K562 (cell line): ENCODE results near the gene HSF2BP. TPM values are rescaled to one million over a fixed set of nuclear protein-coding genes. Genes with fewer than 3 reads are reported as not detected.

Source experiments
- ARID1B ChIP-seq: fragments of 450-650 bp; IDR thresholded peaks from 2 replicates; pipeline ENCODE4 v1.6.1; 2016; ENCODE audit warnings: antibody characterized with exemption, mild to moderate bottlenecking, inconsistent platforms
- BRCA1 ChIP-seq, 2 experiments: fragments of 450-650 bp in 1 of 2; sonication (generic) in 1 of 2; formaldehyde crosslinking in 1 of 2; IDR thresholded peaks; 2 replicates each; pipeline versions ENCODE4 v1.5.0 to v1.6.1; 2017 to 2020; ENCODE audit warnings: mild to moderate bottlenecking in 1 of 2, missing genetic modification reagents in 1 of 2
- CHAMP1 ChIP-seq: fragments of 450-650 bp; IDR thresholded peaks from 2 replicates; pipeline ENCODE4 v1.6.1; 2016; ENCODE audit warnings: mild to moderate bottlenecking
- COPS2 ChIP-seq: fragments of 450-650 bp; conservative IDR thresholded peaks from 2 replicates; pipeline ENCODE4 v1.6.1; 2016; ENCODE audit warnings: mild to moderate bottlenecking, moderate library complexity
- ESRRB ChIP-seq: fragments of 250-450 bp; sonication (Bioruptor Pico); IDR thresholded peaks from 2 replicates; pipeline ENCODE4 v1.5.0; 2020; ENCODE audit warnings: mild to moderate bottlenecking, moderate library complexity, borderline replicate concordance
- FOS ChIP-seq: IDR thresholded peaks from 3 replicates; pipeline ENCODE4 v1.6.1; 2011; ENCODE audit not compliant: insufficient read length; ENCODE audit errors: extremely low read depth
- FUS ChIP-seq: fragments of 200-400 bp; formaldehyde crosslinking; optimal IDR thresholded peaks from 2 replicates; pipeline ENCODE3; 2017; ENCODE audit warnings: low read depth, low read length
- IRF1 ChIP-seq: sonication (generic); formaldehyde crosslinking; IDR thresholded peaks from 2 replicates; pipeline ENCODE4 v1.8.0; 2022; ENCODE audit warnings: missing genetic modification reagents, mild to moderate bottlenecking, borderline replicate concordance
- MEF2A ChIP-seq: IDR thresholded peaks from 2 replicates; pipeline ENCODE4 v1.6.1; 2011; ENCODE audit warnings: low read depth, mild to moderate bottlenecking, low read length, moderate library complexity; ENCODE audit not compliant: control insufficient read depth
- OTX1 ChIP-seq: fragments of 450-650 bp; formaldehyde crosslinking; IDR thresholded peaks from 2 replicates; pipeline ENCODE4 v1.4.0; 2022; ENCODE audit warnings: mild to moderate bottlenecking
- PHF21A ChIP-seq: fragments of 450-650 bp; IDR thresholded peaks from 2 replicates; pipeline ENCODE4 v1.6.1; 2017; ENCODE audit warnings: low read depth, borderline replicate concordance
- PRMT5 ChIP-seq: sonication (generic); formaldehyde crosslinking; IDR thresholded peaks from 2 replicates; pipeline ENCODE4 v1.5.0; 2020; ENCODE audit warnings: missing genetic modification reagents
- RNF2 ChIP-seq: sonication (generic); IDR thresholded peaks from 2 replicates; pipeline ENCODE4 v1.6.1; 2016
- RUNX1 ChIP-seq: sonication (generic); IDR thresholded peaks from 2 replicates; pipeline ENCODE4 v1.6.1; 2016; ENCODE audit warnings: antibody characterized with exemption, low read depth
- TFAM ChIP-seq: fragments of 250-450 bp; sonication (Bioruptor Pico); conservative IDR thresholded peaks from 2 replicates; pipeline ENCODE4 v1.5.0; 2021; ENCODE audit warnings: mild to moderate bottlenecking, moderate library complexity
- UBTF ChIP-seq, 2 experiments: IDR thresholded peaks; 2 replicates each; pipeline ENCODE4 v1.6.1; 2012; ENCODE audit warnings: improper control_type of control experiment in 2 of 2, low read depth in 2 of 2, low read length in 2 of 2, borderline replicate concordance in 1 of 2
- ZBTB49 ChIP-seq: sonication (generic); formaldehyde crosslinking; IDR thresholded peaks from 2 replicates; pipeline ENCODE4 v1.8.0; 2022; ENCODE audit warnings: missing genetic modification reagents, mild to moderate bottlenecking, borderline replicate concordance
- ZEB2 ChIP-seq: fragments of 450-650 bp; IDR thresholded peaks from 2 replicates; pipeline ENCODE4 v1.6.1; 2016
- ZNF311 ChIP-seq: fragments of 250-450 bp; sonication (Bioruptor Pico); IDR thresholded peaks from 2 replicates; pipeline ENCODE4 v1.4.0; 2020; ENCODE audit warnings: mild to moderate bottlenecking, moderate library complexity
- ZNF41 ChIP-seq: fragments of 250-450 bp; sonication (Bioruptor Pico); conservative IDR thresholded peaks from 2 replicates; pipeline ENCODE4 v1.4.0; 2020; ENCODE audit warnings: mild to moderate bottlenecking
- ZNF507 ChIP-seq: conservative IDR thresholded peaks from 2 replicates; pipeline ENCODE4 v1.6.1; 2017; ENCODE audit warnings: missing genetic modification characterization, missing compliant biosample characterization
- ZNF551 ChIP-seq: fragments of 250-450 bp; sonication (Bioruptor Pico); IDR thresholded peaks from 2 replicates; pipeline ENCODE4 v1.5.0; 2021; ENCODE audit warnings: mild to moderate bottlenecking, moderate library complexity
- polyA plus RNA-seq, 8 experiments: library from polyadenylated mRNA; depleted of rRNA in 4 of 8; stranded (reverse) in 5 of 8; unstranded in 3 of 8; fragments of >200 nt; fragmentation: Nextera tagmentation in 2 of 8; fragmentation: Illumina TruSeq in 1 of 8; extraction: Ambion mirVana in 2 of 8; extraction: Trizol in 1 of 8; gene quantifications; 2 replicates each; pipeline versions ENCODE4 v1.2.1 to v1.2.3, GENCODE V29; 2011 to 2014; ENCODE audit warnings: inconsistent platforms in 1 of 8, missing spikeins in 1 of 8
- total RNA-seq, 7 experiments: library from RNA; depleted of rRNA in 6 of 7; stranded (reverse); fragments of >200 nt in 6 of 7; fragmentation: Illumina TruSeq in 2 of 7; extraction: Trizol in 2 of 7; gene quantifications; 2 replicates each; pipeline versions ENCODE4 v1.2.1 to v1.2.3, GENCODE V29; 2011 to 2021; ENCODE audit warnings: low replicate concordance in 1 of 7

HSF2BP gene
- total and polyA plus RNA-seq, 9 of the 15 experiments (the other 6 are each of a cell fraction or from before 2014, with no cell fraction given) = 0.04 to 0.57 (median 0.20) TPM; not detected in 2

- peak; percentile 44; the same call in 1 of the 2 replicates for TF ChIP-seq ARID1B
- TF ChIP-seq ZNF507 (tag) = no peak
- TF ChIP-seq RNF2 = no peak
- no peak for TF ChIP-seq IRF1 (CRISPR knock-in tag)
- no peak for TF ChIP-seq ESRRB (CRISPR knock-in tag)
- no peak for TF ChIP-seq ZNF41
- no peak for TF ChIP-seq FOS
- TF ChIP-seq MEF2A = no peak
- TF ChIP-seq TFAM (CRISPR knock-in tag) = no peak
- TF ChIP-seq ZNF551 = no peak
- TF ChIP-seq ZNF311 = no peak
- no peak for TF ChIP-seq ZBTB49
- no peak for TF ChIP-seq CHAMP1
- no peak for TF ChIP-seq COPS2
- TF ChIP-seq OTX1 = no peak
- TF ChIP-seq RUNX1 = no peak
- TF ChIP-seq PHF21A = no peak
- no peak for TF ChIP-seq BRCA1 (IDR thresholded peaks at IDR 0.05)
- TF ChIP-seq BRCA1 (CRISPR knock-in tag; IDR thresholded peaks at IDR 0.05) = no peak
- no peak for TF ChIP-seq FUS
- no peak for TF ChIP-seq PRMT5 (CRISPR knock-in tag)
- TF ChIP-seq ZEB2 = no peak; the same call in 1 of the 2 replicates
- TF ChIP-seq UBTF (IDR thresholded peaks at IDR 0.05; ENCODE audit: borderline replicate concordance in 1 of 2, low read depth in 2 of 2, low read length in 2 of 2) = no peak
Measured at GRCh38 chr21:43646550-43647260, 12.6 kb downstream of the HSF2BP start (continued).
